ENCODE data around the gene PCDHA13. TPM values are rescaled to one million over a fixed set of nuclear protein-coding genes. Genes with fewer than 3 reads are reported as not detected.
"Not testable (repeated sequence)": the region's sequence is repeated elsewhere in the genome, so short reads cannot be mapped to it uniquely, and the experiment has no call there.

PCDHA13 gene, protein sequence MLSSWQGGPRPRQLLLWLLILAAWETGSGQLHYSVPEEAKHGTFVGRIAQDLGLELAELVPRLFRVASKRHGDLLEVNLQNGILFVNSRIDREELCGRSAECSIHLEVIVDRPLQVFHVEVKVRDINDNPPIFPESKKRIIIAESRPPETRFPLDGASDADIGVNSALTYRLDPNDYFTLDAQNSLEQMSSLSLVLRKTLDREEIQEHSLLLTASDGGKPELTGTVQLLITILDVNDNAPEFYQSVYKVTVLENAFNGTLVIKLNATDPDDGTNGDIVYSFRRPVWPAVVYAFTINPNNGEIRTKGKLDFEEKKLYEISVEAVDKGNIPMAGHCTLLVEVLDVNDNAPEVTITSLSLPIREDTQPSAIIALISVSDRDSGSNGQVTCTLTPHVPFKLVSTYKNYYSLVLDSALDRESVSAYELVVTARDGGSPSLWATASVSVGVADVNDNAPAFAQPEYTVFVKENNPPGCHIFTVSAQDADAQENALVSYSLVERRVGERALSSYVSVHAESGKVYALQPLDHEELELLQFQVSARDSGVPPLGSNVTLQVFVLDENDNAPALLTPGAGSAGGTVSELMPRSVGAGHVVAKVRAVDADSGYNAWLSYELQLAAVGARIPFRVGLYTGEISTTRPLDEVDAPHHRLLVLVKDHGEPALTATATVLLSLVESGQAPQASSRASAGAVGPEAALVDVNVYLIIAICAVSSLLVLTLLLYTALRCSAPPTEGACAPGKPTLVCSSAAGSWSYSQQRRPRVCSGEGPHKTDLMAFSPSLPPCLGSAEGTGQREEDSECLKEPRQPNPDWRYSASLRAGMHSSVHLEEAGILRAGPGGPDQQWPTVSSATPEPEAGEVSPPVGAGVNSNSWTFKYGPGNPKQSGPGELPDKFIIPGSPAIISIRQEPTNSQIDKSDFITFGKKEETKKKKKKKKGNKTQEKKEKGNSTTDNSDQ
- not detected in 2 replicates for total RNA-seq

- Mint-ChIP-seq H3K4me1 (ENCODE audit: low read depth) (no peaks in the 10 kb centered on the region), H3K27me3 (ENCODE audit: insufficient read depth) (no peaks in the 10 kb centered on the region), H3K9me3 (peaks cover 40% of the 10 kb centered on the region), H3K36me3 (ENCODE audit: low read depth) (no peaks in the 10 kb centered on the region), H3K27ac (no peak within 1 kb of the TSS), H3K4me3 (no peak within 1 kb of the TSS)
- intact Hi-C loops (cut with micrococcal nuclease): loop anchor here (10.0 kb wide), 1 partner anchor 87 kb away; the partner anchor contains the start of gene PCDHA2
- no peak for DNase-seq (ENCODE audit: low spot score)
These were observed at the start of gene PCDHA13 for GRCh38 chr5:140881889-140882590. TSS of gene PCDHA13 (plus strand) at chr5:140882124. CDS start at chr5:140882269, 145 bp downstream.

- peaks cover 23% of the 10 kb centered on the region for H3K9me3 Mint-ChIP-seq
- H3K36me3 Mint-ChIP-seq (ENCODE audit: low read depth): no peaks in the 10 kb centered on the region
These were observed 47.9 kb upstream of the PCDHA13 start, which contains the start of gene PCDHA7 for GRCh38 chr5:140833993-140834392. TSS of gene PCDHA7 (plus strand) at chr5:140834269. CDS start at chr5:140834384, 115 bp downstream.

DNA sequence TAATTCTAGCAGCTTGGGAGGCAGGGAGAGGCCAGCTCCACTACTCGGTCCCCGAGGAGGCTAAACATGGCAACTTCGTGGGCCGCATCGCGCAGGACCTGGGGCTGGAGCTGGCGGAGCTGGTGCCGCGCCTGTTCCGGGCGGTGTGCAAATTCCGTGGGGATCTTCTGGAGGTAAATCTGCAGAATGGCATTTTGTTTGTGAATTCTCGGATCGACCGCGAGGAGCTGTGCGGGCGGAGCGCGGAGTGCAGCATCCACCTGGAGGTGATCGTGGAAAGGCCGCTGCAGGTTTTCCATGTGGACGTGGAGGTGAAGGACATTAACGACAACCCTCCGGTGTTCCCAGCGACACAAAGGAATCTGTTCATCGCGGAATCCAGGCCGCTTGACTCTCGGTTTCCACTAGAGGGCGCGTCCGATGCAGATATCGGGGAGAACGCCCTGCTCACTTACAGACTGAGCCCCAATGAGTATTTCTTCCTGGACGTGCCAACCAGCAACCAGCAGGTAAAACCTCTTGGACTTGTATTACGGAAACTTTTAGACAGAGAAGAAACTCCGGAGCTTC lies 47.4 kb upstream of the PCDHA13 start:
- H3K9me3 Mint-ChIP-seq: peaks cover 24% of the 10 kb centered on the region
- intact Hi-C loops (cut with micrococcal nuclease): loop anchor here (5.0 kb wide), 1 partner anchor 43 kb away; the partner anchor contains the start of gene PCDHA12
- not testable (repeated sequence) for H3K27me3 Mint-ChIP-seq (ENCODE audit: insufficient read depth); DNase-seq (ENCODE audit: low spot score); H3K4me1 Mint-ChIP-seq (ENCODE audit: low read depth); H3K36me3 Mint-ChIP-seq (ENCODE audit: low read depth); H3K27ac Mint-ChIP-seq; H3K4me3 Mint-ChIP-seq

More at GRCh38 chr5:140833993-140834392, 47.9 kb upstream of the PCDHA13 start, which contains the start of gene PCDHA7:
- Mint-ChIP-seq H3K27ac (no peak within 1 kb of the TSS), H3K4me3 (no peak within 1 kb of the TSS), H3K27me3 (ENCODE audit: insufficient read depth) (no peaks in the 10 kb centered on the region), H3K4me1 (ENCODE audit: low read depth) (no peaks in the 10 kb centered on the region)
- no peak for DNase-seq (ENCODE audit: low spot score)
- intact Hi-C loops (cut with micrococcal nuclease): loop anchor here (5.0 kb wide), 1 partner anchor 43 kb away; the partner anchor contains the start of gene PCDHA12

DNA sequence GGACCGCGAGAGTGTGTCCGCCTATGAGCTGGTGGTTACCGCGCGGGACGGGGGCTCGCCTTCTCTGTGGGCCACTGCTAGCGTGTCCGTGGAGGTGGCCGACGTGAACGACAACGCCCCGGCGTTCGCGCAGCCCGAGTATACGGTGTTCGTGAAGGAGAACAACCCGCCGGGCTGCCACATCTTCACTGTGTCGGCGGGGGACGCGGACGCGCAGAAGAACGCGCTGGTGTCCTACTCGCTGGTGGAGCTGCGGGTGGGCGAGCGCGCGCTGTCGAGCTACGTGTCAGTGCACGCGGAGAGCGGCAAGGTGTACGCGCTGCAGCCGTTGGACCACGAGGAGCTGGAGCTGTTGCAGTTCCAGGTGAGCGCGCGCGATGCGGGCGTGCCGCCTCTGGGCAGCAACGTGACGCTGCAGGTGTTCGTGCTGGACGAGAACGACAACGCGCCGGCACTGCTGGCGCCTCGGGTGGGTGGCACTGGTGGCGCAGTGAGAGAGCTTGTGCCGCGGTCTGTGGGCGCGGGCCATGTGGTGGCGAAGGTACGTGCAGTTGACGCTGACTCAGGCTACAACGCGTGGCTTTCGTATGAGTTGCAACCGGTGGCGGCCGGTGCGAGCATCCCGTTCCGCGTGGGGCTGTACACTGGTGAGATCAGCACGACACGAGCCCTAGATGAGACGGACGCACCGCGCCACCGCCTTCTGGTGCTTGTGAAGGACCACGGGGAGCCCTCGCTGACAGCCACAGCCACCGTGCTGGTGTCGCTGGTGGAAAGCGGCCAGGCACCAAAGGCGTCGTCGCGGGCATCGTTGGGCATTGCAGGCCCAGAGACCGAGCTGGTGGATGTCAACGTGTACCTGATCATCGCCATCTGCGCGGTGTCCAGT lies 46.1 kb upstream of the PCDHA13 start:
- intact Hi-C loops (cut with micrococcal nuclease): no loop called here
- peaks cover 29% of the 10 kb centered on the region for H3K9me3 Mint-ChIP-seq
- H3K27me3 Mint-ChIP-seq (ENCODE audit: insufficient read depth): no peaks in the 10 kb centered on the region
- no peaks in the 10 kb centered on the region for H3K36me3 Mint-ChIP-seq (ENCODE audit: low read depth)
- H3K27ac Mint-ChIP-seq: no peak overlapping the region
- H3K4me3 Mint-ChIP-seq: no peak overlapping the region
- no peak for DNase-seq (ENCODE audit: low spot score)
- H3K4me1 Mint-ChIP-seq (ENCODE audit: low read depth): no peaks in the 10 kb centered on the region

- Mint-ChIP-seq H3K27ac (no peak within 1 kb of the TSS), H3K36me3 (ENCODE audit: low read depth) (no peaks in the 10 kb centered on the region), H3K9me3 (peaks cover 27% of the 10 kb centered on the region), H3K4me1 (ENCODE audit: low read depth) (no peaks in the 10 kb centered on the region), H3K27me3 (ENCODE audit: insufficient read depth) (no peaks in the 10 kb centered on the region), H3K4me3 (no peak within 1 kb of the TSS)
- DNase-seq (ENCODE audit: low spot score): no peak
- intact Hi-C loops (cut with micrococcal nuclease): loop anchor here (5.0 to 10.0 kb wide), 2 partner anchors 39 to 574 kb away; partner anchors contain the start of genes PCDHA3, PCDHGA10 and PCDHGB7
These were observed 40.7 kb upstream of the PCDHA13 start, which contains the start of gene PCDHA8 for GRCh38 chr5:140840978-140841962. TSS of gene PCDHA8 (plus strand) at chr5:140841187. CDS start at chr5:140841322, 135 bp downstream.

- no peaks in the 10 kb centered on the region for H3K4me1 Mint-ChIP-seq (ENCODE audit: low read depth)
- no peak overlapping the region for H3K4me3 Mint-ChIP-seq
- intact Hi-C loops (cut with micrococcal nuclease): loop anchor here (5.0 to 10.0 kb wide), 2 partner anchors 41 to 572 kb away; partner anchors contain the start of genes PCDHA3, PCDHGA10 and PCDHGB7
- no peak overlapping the region for H3K27ac Mint-ChIP-seq
- H3K27me3 Mint-ChIP-seq (ENCODE audit: insufficient read depth): no peaks in the 10 kb centered on the region
- H3K9me3 Mint-ChIP-seq: peaks cover 33% of the 10 kb centered on the region
- H3K36me3 Mint-ChIP-seq (ENCODE audit: low read depth): no peaks in the 10 kb centered on the region
- DNase-seq (ENCODE audit: low spot score): no peak
These were observed 38.9 kb upstream of the PCDHA13 start for GRCh38 chr5:140842798-140843733.

DNA sequence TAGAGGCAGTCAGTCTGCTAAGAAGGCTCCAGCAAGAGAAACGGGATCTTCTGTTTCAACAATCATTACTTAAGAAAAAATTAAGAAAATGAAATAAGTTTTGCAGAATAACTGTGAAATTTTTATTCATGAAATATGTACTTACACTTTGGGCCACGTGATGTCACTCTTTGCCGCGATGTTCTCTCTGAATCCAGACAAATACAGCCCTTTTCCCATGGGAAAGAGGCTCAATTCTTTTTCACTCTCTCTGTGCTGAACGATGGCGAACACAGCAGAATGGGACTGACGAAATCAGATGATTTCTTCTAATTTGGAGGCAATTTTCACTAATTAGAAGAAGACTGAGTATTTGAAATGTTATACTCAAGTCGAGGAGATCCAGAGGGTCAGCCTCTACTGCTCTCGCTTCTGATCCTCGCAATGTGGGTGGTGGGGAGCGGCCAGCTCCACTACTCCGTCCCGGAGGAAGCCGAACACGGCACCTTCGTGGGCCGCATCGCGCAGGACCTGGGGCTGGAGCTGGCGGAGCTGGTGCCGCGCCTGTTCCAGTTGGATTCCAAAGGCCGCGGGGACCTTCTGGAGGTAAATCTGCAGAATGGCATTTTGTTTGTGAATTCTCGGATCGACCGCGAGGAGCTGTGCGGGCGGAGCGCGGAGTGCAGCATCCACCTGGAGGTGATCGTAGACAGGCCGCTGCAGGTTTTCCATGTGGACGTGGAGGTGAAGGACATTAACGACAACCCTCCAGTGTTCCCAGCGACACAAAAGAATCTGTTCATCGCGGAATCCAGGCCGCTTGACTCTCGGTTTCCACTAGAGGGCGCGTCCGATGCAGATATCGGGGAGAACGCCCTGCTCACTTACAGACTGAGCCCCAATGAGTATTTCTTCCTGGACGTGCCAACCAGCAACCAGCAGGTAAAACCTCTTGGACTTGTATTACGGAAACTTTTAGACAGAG lies 33.5 kb upstream of the PCDHA13 start, which contains the start of gene PCDHA9:
Gene PCDHA9 (plus strand): TSS at position 244 of the 964 bp plus-strand sequence. CDS start 114 bp downstream, at position 358.
- not testable (repeated sequence) for H3K4me3 Mint-ChIP-seq; H3K27ac Mint-ChIP-seq; DNase-seq (ENCODE audit: low spot score); H3K27me3 Mint-ChIP-seq (ENCODE audit: insufficient read depth); H3K4me1 Mint-ChIP-seq (ENCODE audit: low read depth); H3K36me3 Mint-ChIP-seq (ENCODE audit: low read depth)
- intact Hi-C loops (cut with micrococcal nuclease): loop anchor here (10.0 kb wide), 1 partner anchor 566 kb away; the partner anchor contains the start of genes PCDHGA10 and PCDHGB7
- peaks cover 17% of the 10 kb centered on the region for H3K9me3 Mint-ChIP-seq

- H3K4me3 Mint-ChIP-seq; H3K4me1 Mint-ChIP-seq (ENCODE audit: low read depth); H3K27me3 Mint-ChIP-seq (ENCODE audit: insufficient read depth); H3K27ac Mint-ChIP-seq; H3K36me3 Mint-ChIP-seq (ENCODE audit: low read depth); DNase-seq (ENCODE audit: low spot score): not testable (repeated sequence)
- intact Hi-C loops (cut with micrococcal nuclease): loop anchor here (10.0 kb wide), 1 partner anchor 565 kb away; the partner anchor contains the start of genes PCDHGA10 and PCDHGB7
- peaks cover 22% of the 10 kb centered on the region for H3K9me3 Mint-ChIP-seq
These were observed 31.9 kb upstream of the PCDHA13 start for GRCh38 chr5:140849831-140850634.
